Mucosa of stomach (tissue), 1 donor: ENCODE results near the gene INCA1.
A peak's percentile ranks its signal among the peaks of the same experiment; 100 is the strongest.

Source experiments
- H3K27me3 ChIP-seq: one replicate; pipeline ENCODE4 v1.7.0; 2013; ENCODE audit warnings: mild to moderate bottlenecking, low read length; ENCODE audit not compliant: control insufficient read depth, insufficient read depth
- H3K36me3 ChIP-seq: one replicate; pipeline ENCODE4 v1.7.0; 2013; ENCODE audit warnings: low read length; ENCODE audit not compliant: control insufficient read depth, insufficient read depth
- H3K4me1 ChIP-seq: one replicate; pipeline ENCODE4 v1.7.0; 2013; ENCODE audit warnings: mild to moderate bottlenecking, low read length; ENCODE audit not compliant: control insufficient read depth, insufficient read depth
- H3K4me3 ChIP-seq: one replicate; pipeline ENCODE4 v1.7.0; 2013; ENCODE audit warnings: low read length
- H3K9ac ChIP-seq: one replicate; pipeline ENCODE4 v1.7.0; 2013; ENCODE audit warnings: mild to moderate bottlenecking, low read length, moderate library complexity
- H3K9me3 ChIP-seq: one replicate; pipeline ENCODE4 v1.7.0; 2013; ENCODE audit warnings: mild to moderate bottlenecking, low read length, moderate library complexity; ENCODE audit not compliant: control insufficient read depth
- donor health status: Pancreatic carcinoma.

Gene INCA1

GRCh38 chr17:4949321-4950074 lies 47.8 kb downstream of the INCA1 start:
- peak overlapping the region; percentile 83 for H3K9ac ChIP-seq
- H3K36me3 ChIP-seq: peaks cover 5% of the 10 kb centered on the region
- H3K27me3 ChIP-seq: no peaks in the 10 kb centered on the region
- H3K9me3 ChIP-seq: no peaks in the 10 kb centered on the region
- peaks cover 39% of the 10 kb centered on the region for H3K4me1 ChIP-seq
- peak overlapping the region; percentile 22 for H3K4me3 ChIP-seq

- H3K4me1 ChIP-seq: peaks cover 43% of the 10 kb centered on the region
Observed at GRCh38 chr17:4948931-4949320, 48.4 kb downstream of the INCA1 start.

GRCh38 chr17:4948166-4948930 lies 49.0 kb downstream of the INCA1 start, which contains the start of gene PFN1:
TSS of gene PFN1 (minus strand) at chr17:4948530. CDS start at chr17:4948394, 136 bp downstream.
- peaks cover 5% of the 10 kb centered on the region for H3K36me3 ChIP-seq
- H3K9ac ChIP-seq: peak within 1 kb of the TSS; percentile 99
- H3K4me3 ChIP-seq: peak within 1 kb of the TSS; percentile 84
- no peaks in the 10 kb centered on the region for H3K27me3 ChIP-seq
- H3K9me3 ChIP-seq: no peaks in the 10 kb centered on the region
- peaks cover 38% of the 10 kb centered on the region for H3K4me1 ChIP-seq

More at GRCh38 chr17:4948931-4949320, 48.4 kb downstream of the INCA1 start:
- peaks cover 5% of the 10 kb centered on the region for H3K36me3 ChIP-seq
- H3K4me3 ChIP-seq: peak overlapping the region; percentile 83
- no peaks in the 10 kb centered on the region for H3K27me3 ChIP-seq
- no peaks in the 10 kb centered on the region for H3K9me3 ChIP-seq
- peak overlapping the region; percentile 83 for H3K9ac ChIP-seq

GRCh38 chr17:4947411-4948165 lies 49.7 kb downstream of the INCA1 start:
- H3K9ac ChIP-seq: peak overlapping the region; percentile 99
- H3K4me3 ChIP-seq: peak overlapping the region; percentile 84
- H3K4me1 ChIP-seq: peaks cover 34% of the 10 kb centered on the region
- H3K27me3 ChIP-seq: no peaks in the 10 kb centered on the region
- peaks cover 5% of the 10 kb centered on the region for H3K36me3 ChIP-seq
- no peaks in the 10 kb centered on the region for H3K9me3 ChIP-seq

- H3K4me3 ChIP-seq: peak overlapping the region; percentile 44
Observed at GRCh38 chr17:4947010-4947410, 50.3 kb downstream of the INCA1 start.

GRCh38 chr17:4946312-4946976 lies 50.9 kb downstream of the INCA1 start:
- Histone ChIP-seq H3K27me3 (no peaks in the 10 kb centered on the region), H3K36me3 (peaks cover 5% of the 10 kb centered on the region), H3K9ac (peak overlapping the region; percentile 99), H3K9me3 (no peaks in the 10 kb centered on the region), H3K4me1 (peaks cover 37% of the 10 kb centered on the region), H3K4me3 (peak overlapping the region; percentile 44)

More at GRCh38 chr17:4947010-4947410, 50.3 kb downstream of the INCA1 start:
- peaks cover 5% of the 10 kb centered on the region for H3K36me3 ChIP-seq
- H3K27me3 ChIP-seq: no peaks in the 10 kb centered on the region
- H3K9me3 ChIP-seq: no peaks in the 10 kb centered on the region
- peak overlapping the region; percentile 99 for H3K9ac ChIP-seq
- peaks cover 34% of the 10 kb centered on the region for H3K4me1 ChIP-seq

- Histone ChIP-seq H3K36me3 (peaks cover 5% of the 10 kb centered on the region), H3K9me3 (no peaks in the 10 kb centered on the region), H3K4me3 (peak overlapping the region; percentile 44), H3K4me1 (peaks cover 42% of the 10 kb centered on the region), H3K27me3 (no peaks in the 10 kb centered on the region), H3K9ac (peak overlapping the region; percentile 99)
Observed at GRCh38 chr17:4945944-4946280, 51.4 kb downstream of the INCA1 start.

- Histone ChIP-seq H3K9ac (peak overlapping the region; percentile 42), H3K9me3 (no peaks in the 10 kb centered on the region), H3K36me3 (peaks cover 5% of the 10 kb centered on the region), H3K27me3 (no peaks in the 10 kb centered on the region), H3K4me3 (peak overlapping the region; percentile 21), H3K4me1 (peaks cover 43% of the 10 kb centered on the region)
Observed at GRCh38 chr17:4945176-4945943, 52.0 kb downstream of the INCA1 start.

GRCh38 chr17:4944554-4945175 lies 52.7 kb downstream of the INCA1 start:
- Histone ChIP-seq H3K4me1 (peaks cover 41% of the 10 kb centered on the region), H3K27me3 (no peaks in the 10 kb centered on the region), H3K4me3 (peak overlapping the region; percentile 21), H3K9me3 (no peaks in the 10 kb centered on the region), H3K36me3 (peaks cover 5% of the 10 kb centered on the region), H3K9ac (peak overlapping the region; percentile 42)

GRCh38 chr17:4944163-4944553 lies 53.2 kb downstream of the INCA1 start:
- peaks cover 5% of the 10 kb centered on the region for H3K36me3 ChIP-seq
- H3K9ac ChIP-seq: peak overlapping the region; percentile 42
- no peaks in the 10 kb centered on the region for H3K9me3 ChIP-seq
- H3K4me1 ChIP-seq: peaks cover 42% of the 10 kb centered on the region
- no peaks in the 10 kb centered on the region for H3K27me3 ChIP-seq
- no peak overlapping the region for H3K4me3 ChIP-seq
